GM18526 (cell line): ENCODE data around the gene AURKB.

ENCODE experiments used
- POLR2A ChIP-seq: IDR thresholded peaks from 3 replicates; pipeline ENCODE4 v1.6.1; 2011; ENCODE audit not compliant: insufficient read length; ENCODE audit errors: extremely low read depth

Gene AURKB

GRCh38 chr17:8160741-8161221 is 49.6 kb downstream of the AURKB start:
- no peak for TF ChIP-seq POLR2A

- TF ChIP-seq POLR2A, result no peak
Observed at GRCh38 chr17:8160224-8160577, 50.2 kb downstream of the AURKB start.

GRCh38 chr17:8159459-8160223 is 50.7 kb downstream of the AURKB start:
- no peak for TF ChIP-seq POLR2A

- no peak for TF ChIP-seq POLR2A
Observed at GRCh38 chr17:8159032-8159400, 51.4 kb downstream of the AURKB start.

- no peak for TF ChIP-seq POLR2A
Observed at GRCh38 chr17:8158267-8159031, 51.9 kb downstream of the AURKB start.

GRCh38 chr17:8156246-8156992 is 54.0 kb downstream of the AURKB start:
- peak; percentile 65 for TF ChIP-seq POLR2A

GRCh38 chr17:8155996-8156245 is 54.5 kb downstream of the AURKB start:
- TF ChIP-seq POLR2A, result no peak

GRCh38 chr17:8155231-8155995 is 55.0 kb downstream of the AURKB start:
- no peak for TF ChIP-seq POLR2A
